ENCODE results near the gene CNTN5. TPM values are rescaled to one million over a fixed set of nuclear protein-coding genes. Genes with fewer than 3 reads are reported as not detected.

The CNTN5 gene
- total RNA-seq, 2 donors from 2014 or later: not detected

- H3K27ac Mint-ChIP-seq: no peak overlapping the region
- peaks cover 5 to 10% of the 10 kb centered on the region in 2 donors for H3K9me3 Mint-ChIP-seq
- no peak for ATAC-seq
- H3K36me3 Mint-ChIP-seq: no peaks in the 10 kb centered on the region
- no peak for DNase-seq (ENCODE audit: low spot score in 2 of 2)
Observed at GRCh38 chr11:99494065-99494464, 473.3 kb downstream of the CNTN5 start.

GRCh38 chr11:99501655-99502054 lies 480.9 kb downstream of the CNTN5 start:
- Mint-ChIP-seq H3K27ac (no peak overlapping the region), H3K9me3 (peaks cover 17 to 19% of the 10 kb centered on the region in 2 donors), H3K36me3 (no peaks in the 10 kb centered on the region)
- no peak for DNase-seq (ENCODE audit: low spot score in 2 of 2)
- ATAC-seq: no peak

- Mint-ChIP-seq H3K36me3 (no peaks in the 10 kb centered on the region), H3K27ac (no peak overlapping the region), H3K9me3 (peaks cover 11 to 19% of the 10 kb centered on the region in 2 donors)
- no peak for DNase-seq (ENCODE audit: low spot score in 2 of 2)
- no peak for ATAC-seq
Observed at GRCh38 chr11:99505316-99505715, 484.6 kb downstream of the CNTN5 start.

- H3K9me3 Mint-ChIP-seq: peaks cover 10 to 18% of the 10 kb centered on the region in 2 donors
- H3K36me3 Mint-ChIP-seq: no peaks in the 10 kb centered on the region
- no peak for DNase-seq (ENCODE audit: low spot score in 2 of 2)
- ATAC-seq: no peak
- H3K27ac Mint-ChIP-seq: no peak overlapping the region
Observed at GRCh38 chr11:99505831-99506230, 485.1 kb downstream of the CNTN5 start.

- no peak for DNase-seq (ENCODE audit: low spot score in 2 of 2)
- Mint-ChIP-seq H3K36me3 (no peaks in the 10 kb centered on the region), H3K27ac (no peak overlapping the region), H3K9me3 (peaks cover 10 to 17% of the 10 kb centered on the region in 2 donors)
- ATAC-seq: no peak
Observed at GRCh38 chr11:99509863-99510262, 489.1 kb downstream of the CNTN5 start.

GRCh38 chr11:99513368-99513767 lies 492.6 kb downstream of the CNTN5 start:
- no peak for DNase-seq (ENCODE audit: low spot score in 2 of 2)
- Mint-ChIP-seq H3K27ac (no peak overlapping the region), H3K9me3 (peaks cover 16 to 18% of the 10 kb centered on the region in 2 donors), H3K36me3 (no peaks in the 10 kb centered on the region)
- no peak for ATAC-seq

- ATAC-seq: no peak
Observed at GRCh38 chr11:99519095-99519494, 498.3 kb downstream of the CNTN5 start.

GRCh38 chr11:99522467-99523173 lies 501.9 kb downstream of the CNTN5 start:
- ATAC-seq: no peak
- H3K27ac Mint-ChIP-seq: no peak overlapping the region
- peaks cover 17 to 20% of the 10 kb centered on the region in 2 donors for H3K9me3 Mint-ChIP-seq
- no peak for DNase-seq (ENCODE audit: low spot score in 2 of 2)
- no peaks in the 10 kb centered on the region for H3K36me3 Mint-ChIP-seq

More at GRCh38 chr11:99519095-99519494, 498.3 kb downstream of the CNTN5 start:
- Mint-ChIP-seq H3K27ac (no peak overlapping the region), H3K9me3 (peaks cover 20 to 22% of the 10 kb centered on the region in 2 donors), H3K36me3 (no peaks in the 10 kb centered on the region)
- DNase-seq (ENCODE audit: low spot score in 2 of 2): no peak

GRCh38 chr11:99531468-99531867 lies 510.7 kb downstream of the CNTN5 start:
- peaks cover 17 to 21% of the 10 kb centered on the region in 2 donors for H3K9me3 Mint-ChIP-seq
- no peak for ATAC-seq
- no peak overlapping the region for H3K27ac Mint-ChIP-seq
- H3K36me3 Mint-ChIP-seq: no peaks in the 10 kb centered on the region
- DNase-seq (ENCODE audit: low spot score in 2 of 2): no peak

GRCh38 chr11:99534812-99535211 lies 514.1 kb downstream of the CNTN5 start:
- DNase-seq (ENCODE audit: low spot score in 2 of 2): no peak
- H3K27ac Mint-ChIP-seq: no peak overlapping the region
- peaks cover 17% of the 10 kb centered on the region in 2 donors for H3K9me3 Mint-ChIP-seq
- no peak for ATAC-seq
- no peaks in the 10 kb centered on the region for H3K36me3 Mint-ChIP-seq

- Mint-ChIP-seq H3K36me3 (no peaks in the 10 kb centered on the region), H3K27ac (no peak overlapping the region), H3K9me3 (peaks cover 17 to 19% of the 10 kb centered on the region in 2 donors)
- DNase-seq (ENCODE audit: low spot score in 2 of 2): no peak
- no peak for ATAC-seq
Observed at GRCh38 chr11:99535406-99535805, 514.7 kb downstream of the CNTN5 start.

GRCh38 chr11:99535819-99536218 lies 515.1 kb downstream of the CNTN5 start:
- no peak for DNase-seq (ENCODE audit: low spot score in 2 of 2)
- H3K9me3 Mint-ChIP-seq: peaks cover 13 to 20% of the 10 kb centered on the region in 2 donors
- no peaks in the 10 kb centered on the region for H3K36me3 Mint-ChIP-seq
- H3K27ac Mint-ChIP-seq: no peak overlapping the region
- no peak for ATAC-seq

GRCh38 chr11:99537681-99538080 lies 516.9 kb downstream of the CNTN5 start:
- ATAC-seq: no peak
- Mint-ChIP-seq H3K36me3 (no peaks in the 10 kb centered on the region), H3K27ac (no peak overlapping the region)

GRCh38 chr11:99545616-99546015 lies 524.9 kb downstream of the CNTN5 start:
- no peak for ATAC-seq
- peaks cover 7 to 12% of the 10 kb centered on the region in 2 donors for H3K9me3 Mint-ChIP-seq
- no peak for DNase-seq (ENCODE audit: low spot score in 2 of 2)
- H3K36me3 Mint-ChIP-seq: no peaks in the 10 kb centered on the region
- no peak overlapping the region for H3K27ac Mint-ChIP-seq

More at GRCh38 chr11:99537681-99538080, 516.9 kb downstream of the CNTN5 start:
- H3K9me3 Mint-ChIP-seq: peaks cover 6 to 16% of the 10 kb centered on the region in 2 donors
- no peak for DNase-seq (ENCODE audit: low spot score in 2 of 2)

GRCh38 chr11:99548264-99548663 lies 527.5 kb downstream of the CNTN5 start:
- DNase-seq (ENCODE audit: low spot score in 2 of 2): no peak
- H3K36me3 Mint-ChIP-seq: no peaks in the 10 kb centered on the region
- ATAC-seq: no peak
- H3K27ac Mint-ChIP-seq: no peak overlapping the region
- peaks cover 3 to 19% of the 10 kb centered on the region in 2 donors for H3K9me3 Mint-ChIP-seq

- peaks cover 3 to 9% of the 10 kb centered on the region in 2 donors for H3K9me3 Mint-ChIP-seq
Observed at GRCh38 chr11:99554232-99554903, 533.6 kb downstream of the CNTN5 start.

GRCh38 chr11:99555486-99555885 lies 534.7 kb downstream of the CNTN5 start:
- H3K36me3 Mint-ChIP-seq: no peaks in the 10 kb centered on the region
- no peak overlapping the region for H3K27ac Mint-ChIP-seq
- peaks cover 4 to 7% of the 10 kb centered on the region in 2 donors for H3K9me3 Mint-ChIP-seq
- no peak for DNase-seq (ENCODE audit: low spot score in 2 of 2)
- no peak for ATAC-seq

More at GRCh38 chr11:99554232-99554903, 533.6 kb downstream of the CNTN5 start:
- H3K36me3 Mint-ChIP-seq: no peaks in the 10 kb centered on the region
- ATAC-seq: no peak
- no peak overlapping the region for H3K27ac Mint-ChIP-seq
- DNase-seq (ENCODE audit: low spot score in 2 of 2): no peak
